Keratinocyte (primary cell): ENCODE results near the gene THOP1. TPM values are rescaled to one million over a fixed set of nuclear protein-coding genes. Genes with fewer than 3 reads are reported as not detected.

Source experiments
- DNase-seq: peaks from one replicate; pipeline ENCODE4 v3.0.0-alpha.2; 2011; ENCODE audit warnings: low read depth, missing footprints, low spot score
- FAIRE-seq: peaks from 2 replicates; lab custom pipeline; 2011; peaks lifted over from hg19 to GRCh38; lab: Jason Lieb, UNC
- H2AFZ ChIP-seq: 2 replicates; pipeline ENCODE4 v1.6.0; 2012; ENCODE audit warnings: low read length, control low read depth, inconsistent platforms; ENCODE audit not compliant: control insufficient read depth
- H3K27ac ChIP-seq: 2 replicates; pipeline ENCODE4 v1.5.1; 2011; ENCODE audit warnings: low read length; ENCODE audit not compliant: control insufficient read depth, insufficient read depth
- H3K27me3 ChIP-seq: 3 replicates; pipeline ENCODE4 v1.6.0; 2011; ENCODE audit warnings: low read length; ENCODE audit not compliant: control insufficient read depth, insufficient read depth; ENCODE audit errors: extremely low read depth
- H3K36me3 ChIP-seq, 2 experiments: 2 replicates in 1 of 2; 3 replicates in 1 of 2; pipeline ENCODE4 v1.5.1; 2011; ENCODE audit warnings: low read length in 2 of 2, mild to moderate bottlenecking in 1 of 2; ENCODE audit not compliant: control insufficient read depth in 2 of 2, insufficient read depth in 2 of 2; ENCODE audit errors: extremely low read depth in 1 of 2
- H3K4me1 ChIP-seq: 3 replicates; pipeline ENCODE4 v1.5.1; 2011; ENCODE audit warnings: low read length; ENCODE audit not compliant: control insufficient read depth, insufficient read depth; ENCODE audit errors: extremely low read depth
- H3K4me2 ChIP-seq: 3 replicates; pipeline ENCODE4 v1.6.0; 2011; ENCODE audit warnings: low read depth, low read length; ENCODE audit not compliant: control insufficient read depth, insufficient read depth; ENCODE audit errors: extremely low read depth
- H3K4me3 ChIP-seq, 3 experiments: fragments of 200-600 bp in 1 of 3; sonication (generic) in 1 of 3; 2 replicates in 2 of 3; 3 replicates in 1 of 3; pipeline ENCODE4 v1.5.1; 2011 to 2016; ENCODE audit warnings: low read length in 3 of 3, mild to moderate bottlenecking in 3 of 3, control low read depth in 2 of 3, inconsistent platforms in 1 of 3, low read depth in 1 of 3, mixed read lengths in 1 of 3, mixed run types in 1 of 3, moderate library complexity in 1 of 3; ENCODE audit not compliant: control insufficient read depth in 2 of 3, insufficient read depth in 2 of 3; ENCODE audit errors: extremely low read depth in 1 of 3
- H3K79me2 ChIP-seq: 2 replicates; pipeline ENCODE4 v1.6.0; 2012; ENCODE audit warnings: low read length; ENCODE audit not compliant: control insufficient read depth, insufficient read depth
- H3K9ac ChIP-seq: 3 replicates; pipeline ENCODE4 v1.6.0; 2011; ENCODE audit warnings: low read length; ENCODE audit not compliant: control insufficient read depth, insufficient read depth; ENCODE audit errors: extremely low read depth
- H3K9me1 ChIP-seq: 3 replicates; pipeline ENCODE4 v1.6.0; 2011; ENCODE audit warnings: low read length; ENCODE audit not compliant: control insufficient read depth, insufficient read depth; ENCODE audit errors: extremely low read depth
- H3K9me3 ChIP-seq: 2 replicates; pipeline ENCODE4 v1.5.1; 2012; ENCODE audit warnings: low read depth, low read length; ENCODE audit not compliant: control insufficient read depth
- H4K20me1 ChIP-seq: 3 replicates; pipeline ENCODE4 v1.6.0; 2011; ENCODE audit warnings: low read length; ENCODE audit not compliant: control insufficient read depth, insufficient read depth; ENCODE audit errors: extremely low read depth
- EZH2 ChIP-seq: IDR thresholded peaks from one replicate; pipeline ENCODE4 v1.6.1; 2012; ENCODE audit warnings: inconsistent platforms, mild to moderate bottlenecking, low read length, moderate library complexity
- dilution Hi-C: fragments of 300-500 bp; cut with MboI; formaldehyde crosslinking; loops from one replicate; pipeline ENCODE4 v1.7.0; 2020; ENCODE audit warnings: low sequenced_read_pairs; ENCODE audit not compliant: extremely low pct_ligation_motif_present
- polyA plus RNA-seq, 5 experiments: library from polyadenylated mRNA; depleted of rRNA in 3 of 5; stranded (reverse) in 3 of 5; stranded (forward) in 1 of 5; unstranded in 1 of 5; fragments of >200 nt; gene quantifications; 1 replicate in 1 of 5; 2 replicates in 3 of 5; 3 replicates in 1 of 5; pipeline versions ENCODE4 v1.2.1 to v1.2.3, GENCODE V29; 2011 to 2012; ENCODE audit warnings: missing spikeins in 2 of 5, low read depth in 1 of 5, low replicate concordance in 1 of 5
- TF ChIP-seq, protein P1 (sequence below), 3 experiments: IDR thresholded peaks in 1 of 3; conservative IDR thresholded peaks in 1 of 3; optimal IDR thresholded peaks in 1 of 3; 2 replicates in 2 of 3; 3 replicates in 1 of 3; pipeline versions ENCODE3 to v1.5.1; 2011; ENCODE audit warnings: low read length in 3 of 3, mild to moderate bottlenecking in 3 of 3, moderate library complexity in 2 of 3, control low read depth in 1 of 3, inconsistent platforms in 1 of 3; ENCODE audit not compliant: insufficient read depth in 2 of 3; ENCODE audit errors: extremely low read depth in 1 of 3

THOP1 gene
- polyA plus RNA-seq, 1 donor (not counting 4 experiments of a cell fraction or from before 2014, with no cell fraction given) = 69.9 TPM

DNA sequence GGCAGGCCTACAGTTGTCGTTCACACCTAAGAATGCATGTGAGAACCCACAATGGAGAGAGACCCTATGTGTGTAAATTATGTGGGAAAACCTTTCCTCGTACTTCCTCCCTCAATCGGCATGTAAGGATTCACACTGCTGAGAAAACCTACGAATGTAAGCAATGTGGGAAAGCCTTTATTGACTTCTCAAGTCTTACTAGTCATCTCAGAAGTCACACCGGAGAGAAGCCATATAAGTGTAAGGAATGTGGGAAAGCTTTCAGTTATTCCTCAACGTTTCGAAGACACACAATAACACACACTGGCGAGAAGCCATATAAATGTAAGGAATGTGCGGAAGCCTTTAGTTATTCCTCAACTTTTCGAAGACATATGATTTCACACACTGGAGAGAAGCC lies 67.3 kb downstream of the THOP1 start:
- Histone ChIP-seq H3K27ac (no peak overlapping the region), H3K9me3 (peaks cover 24% of the 10 kb centered on the region), H3K9ac (no peak overlapping the region), H3K79me2 (peaks cover 2% of the 10 kb centered on the region), H3K4me2 (no peak overlapping the region), H4K20me1 (no peaks in the 10 kb centered on the region), H3K9me1 (no peaks in the 10 kb centered on the region), H3K4me1 (no peaks in the 10 kb centered on the region), H2AFZ (no peak overlapping the region), H3K4me3 (no peak overlapping the region), H3K36me3 (peaks cover 16 to 26% of the 10 kb centered on the region in 2 experiments), H3K27me3 (no peaks in the 10 kb centered on the region)
- FAIRE-seq (no peak), DNase-seq (no peak)
- dilution Hi-C loops = no loop called here
- TF ChIP-seq, protein P1, sequence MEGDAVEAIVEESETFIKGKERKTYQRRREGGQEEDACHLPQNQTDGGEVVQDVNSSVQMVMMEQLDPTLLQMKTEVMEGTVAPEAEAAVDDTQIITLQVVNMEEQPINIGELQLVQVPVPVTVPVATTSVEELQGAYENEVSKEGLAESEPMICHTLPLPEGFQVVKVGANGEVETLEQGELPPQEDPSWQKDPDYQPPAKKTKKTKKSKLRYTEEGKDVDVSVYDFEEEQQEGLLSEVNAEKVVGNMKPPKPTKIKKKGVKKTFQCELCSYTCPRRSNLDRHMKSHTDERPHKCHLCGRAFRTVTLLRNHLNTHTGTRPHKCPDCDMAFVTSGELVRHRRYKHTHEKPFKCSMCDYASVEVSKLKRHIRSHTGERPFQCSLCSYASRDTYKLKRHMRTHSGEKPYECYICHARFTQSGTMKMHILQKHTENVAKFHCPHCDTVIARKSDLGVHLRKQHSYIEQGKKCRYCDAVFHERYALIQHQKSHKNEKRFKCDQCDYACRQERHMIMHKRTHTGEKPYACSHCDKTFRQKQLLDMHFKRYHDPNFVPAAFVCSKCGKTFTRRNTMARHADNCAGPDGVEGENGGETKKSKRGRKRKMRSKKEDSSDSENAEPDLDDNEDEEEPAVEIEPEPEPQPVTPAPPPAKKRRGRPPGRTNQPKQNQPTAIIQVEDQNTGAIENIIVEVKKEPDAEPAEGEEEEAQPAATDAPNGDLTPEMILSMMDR (optimal IDR thresholded peaks at IDR 0.05 in 1 of 3, IDR thresholded peaks at IDR 0.05 in 1 of 3, conservative IDR thresholded peaks at IDR 0.05 in 1 of 3; ENCODE audit: extremely low read depth in 1 of 3, insufficient read depth in 2 of 3, low read length in 3 of 3) = no peak
- TF ChIP-seq EZH2 = no peak

DNA sequence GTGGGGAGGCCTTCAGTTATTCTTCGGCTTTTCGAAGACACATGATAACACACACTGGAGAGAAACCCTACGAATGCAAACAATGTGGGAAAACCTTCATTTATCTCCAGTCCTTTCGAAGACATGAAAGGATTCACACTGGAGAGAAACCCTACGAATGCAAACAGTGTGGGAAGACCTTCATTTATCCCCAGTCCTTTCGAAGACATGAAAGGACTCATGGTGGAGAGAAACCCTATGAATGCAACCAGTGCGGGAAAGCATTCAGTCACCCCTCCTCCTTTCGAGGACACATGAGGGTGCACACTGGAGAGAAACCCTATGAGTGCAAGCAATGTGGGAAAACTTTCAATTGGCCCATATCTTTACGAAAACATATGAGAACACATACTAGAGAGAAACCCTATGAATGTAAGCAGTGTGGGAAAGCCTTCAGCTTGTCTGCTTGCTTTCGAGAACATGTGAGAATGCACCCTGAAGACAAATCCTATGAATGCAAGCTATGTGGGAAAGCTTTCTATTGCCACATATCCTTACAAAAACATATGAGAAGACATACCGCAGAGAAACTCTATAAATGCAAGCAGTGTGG lies 67.8 kb downstream of the THOP1 start:
- TF ChIP-seq, protein P1 (optimal IDR thresholded peaks at IDR 0.05 in 1 of 3, IDR thresholded peaks at IDR 0.05 in 1 of 3, conservative IDR thresholded peaks at IDR 0.05 in 1 of 3; ENCODE audit: extremely low read depth in 1 of 3, insufficient read depth in 2 of 3, low read length in 3 of 3) = no peak
- no peak for TF ChIP-seq EZH2
- Histone ChIP-seq H3K79me2 (peaks cover 2% of the 10 kb centered on the region), H3K9ac (no peak overlapping the region), H3K27me3 (no peaks in the 10 kb centered on the region), H3K4me1 (no peaks in the 10 kb centered on the region), H3K27ac (no peak overlapping the region), H3K4me3 (no peak overlapping the region), H3K36me3 (peaks cover 16 to 26% of the 10 kb centered on the region in 2 experiments), H3K4me2 (no peak overlapping the region), H3K9me3 (peaks cover 24% of the 10 kb centered on the region), H4K20me1 (no peaks in the 10 kb centered on the region), H2AFZ (no peak overlapping the region), H3K9me1 (no peaks in the 10 kb centered on the region)
- DNase-seq = no peak
- dilution Hi-C loops = no loop called here
- no peak for FAIRE-seq
